HepG2 (cell line): ENCODE data around the gene PRDX2. TPM values are rescaled to one million over a fixed set of nuclear protein-coding genes. Genes with fewer than 3 reads are reported as not detected.

Experiments used
- BCL6 ChIP-seq: IDR thresholded peaks from 2 replicates; pipeline ENCODE4 v1.6.1; 2016; ENCODE audit warnings: missing genetic modification reagents, missing compliant biosample characterization
- ETS1 ChIP-seq: sonication (generic); formaldehyde crosslinking; IDR thresholded peaks from 2 replicates; pipeline ENCODE4 v1.4.0; 2020; ENCODE audit warnings: missing genetic modification reagents
- FOXK1 ChIP-seq: sonication (generic); formaldehyde crosslinking; IDR thresholded peaks from 2 replicates; pipeline ENCODE4 v1.4.0; 2020; ENCODE audit warnings: low read depth, missing genetic modification reagents, borderline replicate concordance
- KLF15 ChIP-seq: sonication (generic); formaldehyde crosslinking; IDR thresholded peaks from 2 replicates; pipeline ENCODE4 v1.8.1; 2023; ENCODE audit warnings: borderline replicate concordance, mild to moderate bottlenecking, inconsistent platforms, missing genetic modification reagents, mixed read lengths
- MAZ ChIP-seq, 2 experiments: sonication (generic) in 1 of 2; formaldehyde crosslinking in 1 of 2; IDR thresholded peaks; 2 replicates each; pipeline versions ENCODE4 v1.5.0 to v1.6.1; 2012 to 2020; ENCODE audit warnings: low read depth in 2 of 2, mild to moderate bottlenecking in 2 of 2, borderline replicate concordance in 1 of 2, improper control_type of control experiment in 1 of 2, low read length in 1 of 2, missing genetic modification reagents in 1 of 2, moderate library complexity in 1 of 2
- POLR2AphosphoS5 ChIP-seq: IDR thresholded peaks from 2 replicates; pipeline ENCODE4 v1.6.1; 2012; ENCODE audit warnings: low read depth, low read length
- PRDM10 ChIP-seq: sonication (generic); formaldehyde crosslinking; IDR thresholded peaks from 2 replicates; pipeline ENCODE4 v1.4.0; 2020; ENCODE audit warnings: low read depth, missing genetic modification reagents
- SALL2 ChIP-seq: sonication (generic); formaldehyde crosslinking; IDR thresholded peaks from 2 replicates; pipeline ENCODE4 v1.8.1; 2023; ENCODE audit warnings: mild to moderate bottlenecking, missing genetic modification reagents, inconsistent platforms
- SP5 ChIP-seq: IDR thresholded peaks from 2 replicates; pipeline ENCODE4 v1.6.1; 2016; ENCODE audit warnings: low read depth, borderline replicate concordance
- TGIF2 ChIP-seq: IDR thresholded peaks from 2 replicates; pipeline ENCODE4 v1.6.1; 2016; ENCODE audit warnings: control low read depth, missing compliant biosample characterization
- ZBTB3 ChIP-seq: sonication (generic); formaldehyde crosslinking; IDR thresholded peaks from 2 replicates; pipeline ENCODE4 v1.4.0; 2020; ENCODE audit warnings: low read depth, mild to moderate bottlenecking, moderate library complexity, missing genetic modification reagents, borderline replicate concordance
- ZKSCAN8 ChIP-seq: IDR thresholded peaks from 2 replicates; pipeline ENCODE4 v1.6.1; 2016; ENCODE audit warnings: borderline replicate concordance, missing genetic modification reagents, missing compliant biosample characterization
- ZNF232 ChIP-seq: sonication (generic); formaldehyde crosslinking; IDR thresholded peaks from 2 replicates; pipeline ENCODE4 v1.4.0; 2020; ENCODE audit warnings: missing genetic modification reagents, borderline replicate concordance
- ZNF33A ChIP-seq: sonication (generic); formaldehyde crosslinking; IDR thresholded peaks from 2 replicates; pipeline ENCODE4 v1.5.1; 2020; ENCODE audit warnings: missing genetic modification reagents, mild to moderate bottlenecking, moderate library complexity, borderline replicate concordance
- ZNF496 ChIP-seq: sonication (generic); formaldehyde crosslinking; IDR thresholded peaks from 2 replicates; pipeline ENCODE4 v1.8.1; 2023; ENCODE audit warnings: mild to moderate bottlenecking, moderate library complexity, missing genetic modification reagents; ENCODE audit not compliant: insufficient replicate concordance
- ZNF510 ChIP-seq: sonication (generic); formaldehyde crosslinking; IDR thresholded peaks from 2 replicates; pipeline ENCODE4 v1.4.0; 2020; ENCODE audit warnings: low read depth, mild to moderate bottlenecking, missing genetic modification reagents
- ZNF572 ChIP-seq: sonication (generic); formaldehyde crosslinking; IDR thresholded peaks from 2 replicates; pipeline ENCODE4 v1.5.1; 2020; ENCODE audit warnings: mild to moderate bottlenecking, missing genetic modification reagents
- polyA plus RNA-seq, 8 experiments: library from polyadenylated mRNA; depleted of rRNA in 3 of 8; stranded (reverse) in 7 of 8; unstranded in 1 of 8; fragments of >200 nt; fragmentation: Illumina TruSeq in 4 of 8; extraction: Trizol in 4 of 8; gene quantifications; 2 replicates each; pipeline versions ENCODE4 v1.2.1 to v1.2.3, GENCODE V29; 2011 to 2016; ENCODE audit warnings: low read depth in 4 of 8, missing spikeins in 1 of 8, mixed read lengths in 1 of 8; ENCODE audit not compliant: insufficient read depth in 1 of 8
- total RNA-seq, 5 experiments: library from RNA; depleted of rRNA; stranded (reverse); fragments of >200 nt; fragmentation: Illumina TruSeq; extraction: Trizol; gene quantifications; 2 replicates each; pipeline ENCODE4 v1.2.3, GENCODE V29; 2016; ENCODE audit warnings: low read depth in 1 of 5
- TF ChIP-seq, protein P1 (sequence below): sonication (generic); formaldehyde crosslinking; IDR thresholded peaks from 2 replicates; pipeline ENCODE4 v1.4.0; 2020; ENCODE audit warnings: missing genetic modification reagents, mild to moderate bottlenecking, borderline replicate concordance
- TF ChIP-seq, protein P2 (sequence below): sonication (generic); formaldehyde crosslinking; IDR thresholded peaks from 2 replicates; pipeline ENCODE4 v1.8.0; 2022; ENCODE audit warnings: mild to moderate bottlenecking, missing genetic modification reagents, moderate library complexity

The PRDX2 gene
- total and polyA plus RNA-seq, 2 of the 13 experiments (the other 11 are each of a cell fraction or from before 2014, with no cell fraction given) = 218 to 381 TPM

GRCh38 chr19:12825254-12826131 lies 23.9 kb upstream of the PRDX2 start (continued):
- peak; percentile 42; the same call in 1 of the 2 replicates for TF ChIP-seq PRDM10 (CRISPR knock-in tag)
- TF ChIP-seq MAZ (IDR thresholded peaks at IDR 0.05; ENCODE audit: borderline replicate concordance, low read depth, low read length) = no peak
- TF ChIP-seq MAZ (CRISPR knock-in tag; IDR thresholded peaks at IDR 0.05; ENCODE audit: low read depth) = 0 out of 2 replicates have a peak, but pooled peaks have one; percentile 26
- no peak for TF ChIP-seq ZNF510
- 0 out of 2 replicates have a peak, but pooled peaks have one; percentile 10 for TF ChIP-seq BCL6 (CRISPR knock-in tag)
- TF ChIP-seq, protein P1, sequence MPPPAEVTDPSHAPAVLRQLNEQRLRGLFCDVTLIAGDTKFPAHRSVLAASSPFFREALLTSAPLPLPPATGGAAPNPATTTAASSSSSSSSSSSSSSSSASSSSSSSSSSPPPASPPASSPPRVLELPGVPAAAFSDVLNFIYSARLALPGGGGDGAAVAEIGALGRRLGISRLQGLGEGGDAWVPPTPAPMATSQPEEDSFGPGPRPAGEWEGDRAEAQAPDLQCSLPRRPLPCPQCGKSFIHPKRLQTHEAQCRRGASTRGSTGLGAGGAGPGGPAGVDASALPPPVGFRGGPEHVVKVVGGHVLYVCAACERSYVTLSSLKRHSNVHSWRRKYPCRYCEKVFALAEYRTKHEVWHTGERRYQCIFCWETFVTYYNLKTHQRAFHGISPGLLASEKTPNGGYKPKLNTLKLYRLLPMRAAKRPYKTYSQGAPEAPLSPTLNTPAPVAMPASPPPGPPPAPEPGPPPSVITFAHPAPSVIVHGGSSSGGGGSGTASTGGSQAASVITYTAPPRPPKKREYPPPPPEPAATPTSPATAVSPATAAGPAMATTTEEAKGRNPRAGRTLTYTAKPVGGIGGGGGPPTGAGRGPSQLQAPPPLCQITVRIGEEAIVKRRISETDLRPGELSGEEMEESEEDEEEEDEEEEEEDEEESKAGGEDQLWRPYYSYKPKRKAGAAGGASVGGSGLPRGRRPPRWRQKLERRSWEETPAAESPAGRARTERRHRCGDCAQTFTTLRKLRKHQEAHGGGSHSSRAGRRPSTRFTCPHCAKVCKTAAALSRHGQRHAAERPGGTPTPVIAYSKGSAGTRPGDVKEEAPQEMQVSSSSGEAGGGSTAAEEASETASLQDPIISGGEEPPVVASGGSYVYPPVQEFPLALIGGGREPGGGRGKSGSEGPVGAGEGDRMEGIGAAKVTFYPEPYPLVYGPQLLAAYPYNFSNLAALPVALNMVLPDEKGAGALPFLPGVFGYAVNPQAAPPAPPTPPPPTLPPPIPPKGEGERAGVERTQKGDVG (CRISPR knock-in tag) = no peak
- TF ChIP-seq, protein P2, sequence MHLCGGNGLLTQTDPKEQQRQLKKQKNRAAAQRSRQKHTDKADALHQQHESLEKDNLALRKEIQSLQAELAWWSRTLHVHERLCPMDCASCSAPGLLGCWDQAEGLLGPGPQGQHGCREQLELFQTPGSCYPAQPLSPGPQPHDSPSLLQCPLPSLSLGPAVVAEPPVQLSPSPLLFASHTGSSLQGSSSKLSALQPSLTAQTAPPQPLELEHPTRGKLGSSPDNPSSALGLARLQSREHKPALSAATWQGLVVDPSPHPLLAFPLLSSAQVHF = no peak
- TF ChIP-seq POLR2AphosphoS5 = no peak
- TF ChIP-seq SALL2 (CRISPR knock-in tag) = no peak
- no peak for TF ChIP-seq ZBTB3 (CRISPR knock-in tag)
- TF ChIP-seq ETS1 (CRISPR knock-in tag) = no peak
- TF ChIP-seq ZNF33A (CRISPR knock-in tag) = no peak
- no peak for TF ChIP-seq TGIF2 (CRISPR knock-in tag)
- no peak for TF ChIP-seq ZKSCAN8 (CRISPR knock-in tag)
- peak; percentile 29; the same call in 1 of the 2 replicates for TF ChIP-seq FOXK1 (CRISPR knock-in tag)
- no peak for TF ChIP-seq ZNF572 (CRISPR knock-in tag)
- no peak for TF ChIP-seq ZNF232
- 0 out of 2 replicates have a peak, but pooled peaks have one; percentile 29 for TF ChIP-seq SP5 (CRISPR knock-in tag)
- TF ChIP-seq ZNF496 (CRISPR knock-in tag) = no peak
- TF ChIP-seq KLF15 (CRISPR knock-in tag) = no peak
